GM11168 (cell line): ENCODE results near the gene IL36A.

Experiments used
- in situ Hi-C: fragments of 300-500 bp; cut with MboI; formaldehyde crosslinking; loops from one replicate; pipeline ENCODE4 v1.12.0; 2022; ENCODE audit warnings: low sequenced_read_pairs; ENCODE audit not compliant: unreplicated experiment

IL36A gene, protein sequence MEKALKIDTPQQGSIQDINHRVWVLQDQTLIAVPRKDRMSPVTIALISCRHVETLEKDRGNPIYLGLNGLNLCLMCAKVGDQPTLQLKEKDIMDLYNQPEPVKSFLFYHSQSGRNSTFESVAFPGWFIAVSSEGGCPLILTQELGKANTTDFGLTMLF

DNA sequence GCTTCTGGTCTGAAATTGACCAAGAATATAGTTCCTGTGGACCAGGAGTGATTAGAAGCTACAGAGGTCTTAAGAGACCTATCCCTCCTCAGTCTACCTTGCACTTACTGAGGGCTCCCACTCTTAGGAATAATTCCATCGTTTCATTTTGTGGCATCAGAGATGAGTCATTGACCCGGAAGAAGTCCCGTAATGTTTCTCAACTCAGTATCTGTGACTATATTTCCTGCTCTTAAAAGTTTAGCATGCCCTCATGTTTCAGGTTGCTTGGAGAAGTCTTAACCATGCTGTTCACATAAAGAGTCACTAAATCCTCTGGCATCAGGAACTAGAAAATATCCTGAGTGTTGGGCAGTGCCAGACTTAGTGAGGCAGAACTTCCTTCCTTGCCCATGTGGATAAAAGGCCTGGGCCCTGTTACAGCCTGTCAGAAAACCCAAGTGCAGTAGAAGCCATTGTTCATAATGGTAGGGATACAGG, at the start of gene IL36A:
IL36A (plus strand) TSS at position 430 of the 480 bp plus-strand sequence. CDS start 413 bp downstream, outside the sequence.
- in situ Hi-C loops, result no loop called here

DNA sequence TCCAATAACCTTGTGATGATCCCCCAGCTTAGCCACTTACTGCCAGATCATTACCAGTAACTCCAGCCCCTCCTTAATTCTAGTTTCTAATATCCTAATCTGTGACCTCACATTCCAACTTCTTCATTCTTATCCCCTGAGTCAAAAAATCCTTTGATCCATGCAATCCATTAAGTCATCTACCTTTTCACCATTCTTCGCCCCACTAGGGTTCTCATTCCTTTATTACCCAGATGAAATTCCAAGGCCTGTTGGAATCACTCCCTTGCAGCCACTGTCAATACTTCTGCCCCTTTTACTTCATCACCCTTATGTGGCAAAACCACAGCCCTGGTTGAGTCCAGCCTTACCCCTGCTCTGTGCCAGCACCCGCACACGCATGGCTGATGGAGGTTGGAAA, 47.7 kb upstream of the IL36A start:
- in situ Hi-C loops, result loop anchor here (10.0 kb wide), 1 partner anchor 353 kb away; no protein-coding TSS in a partner anchor

DNA sequence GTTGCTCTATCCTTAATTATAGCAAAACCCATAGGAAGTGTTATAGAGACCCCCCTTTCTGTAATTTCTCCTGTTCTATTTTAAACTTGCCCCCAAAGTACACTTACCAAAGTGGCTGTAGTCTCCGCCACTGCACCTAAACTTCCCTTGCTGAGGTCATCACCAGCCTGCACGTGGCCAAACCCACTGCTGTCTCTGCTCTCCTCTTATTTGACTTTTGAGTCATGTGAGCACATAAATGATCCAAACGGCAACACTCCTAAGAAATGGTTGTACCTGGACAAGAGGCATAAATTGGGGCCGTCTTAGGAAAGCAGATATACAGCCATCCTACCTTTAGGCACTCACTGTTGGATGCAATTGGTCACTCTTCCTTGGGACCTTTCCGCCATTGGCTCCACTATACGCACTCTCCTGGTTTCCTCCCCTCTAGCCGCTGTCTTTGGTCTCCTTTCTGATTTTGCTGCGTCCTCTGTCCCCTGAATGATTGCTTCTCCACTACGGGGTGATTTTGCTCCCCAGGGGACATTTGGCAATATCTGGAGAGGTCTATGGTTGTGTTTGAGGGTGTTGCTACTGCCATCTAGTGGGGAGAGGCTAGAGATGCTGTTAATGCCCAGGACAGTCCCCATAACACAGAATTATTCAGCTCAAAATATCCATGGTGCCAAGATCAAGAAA, 46.7 kb upstream of the IL36A start:
- in situ Hi-C loops, result loop anchor here (10.0 kb wide), 1 partner anchor 354 kb away; no protein-coding TSS in a partner anchor

DNA sequence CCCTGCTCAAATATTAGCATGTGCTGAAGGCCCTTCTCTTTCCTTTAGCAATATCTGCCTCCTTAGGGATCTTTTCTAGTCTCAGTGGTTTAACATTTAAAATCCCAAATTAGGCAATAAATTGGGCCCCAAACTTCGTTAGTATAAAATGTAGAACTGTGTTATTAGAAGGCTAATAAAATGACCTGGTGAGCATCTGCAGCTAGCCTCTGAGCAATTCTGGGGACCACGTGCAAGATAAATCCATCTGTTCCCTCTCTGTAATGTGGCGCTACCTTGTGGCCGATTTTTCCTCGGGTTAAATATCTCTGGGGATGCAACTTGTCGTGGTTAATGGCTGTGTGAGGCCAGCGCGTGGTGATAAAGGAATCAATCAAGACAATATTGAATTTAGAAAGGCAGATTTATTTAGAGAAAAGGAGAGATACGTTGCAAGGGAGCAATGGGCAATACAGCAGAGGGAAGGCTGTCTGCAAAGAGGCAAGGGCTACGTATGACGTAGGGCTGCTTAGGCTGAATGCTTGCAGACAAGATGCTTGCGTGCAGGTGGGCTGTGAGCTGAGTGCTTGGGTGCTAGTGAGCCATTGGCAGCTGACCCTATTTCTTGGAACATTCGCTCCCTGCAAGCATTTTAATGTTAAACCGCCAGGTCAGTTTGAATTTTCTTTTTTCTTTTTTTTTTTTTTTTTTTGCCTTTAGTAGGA, 46.0 kb upstream of the IL36A start:
- in situ Hi-C loops, result loop anchor here (10.0 kb wide), 1 partner anchor 354 kb away; no protein-coding TSS in a partner anchor

DNA sequence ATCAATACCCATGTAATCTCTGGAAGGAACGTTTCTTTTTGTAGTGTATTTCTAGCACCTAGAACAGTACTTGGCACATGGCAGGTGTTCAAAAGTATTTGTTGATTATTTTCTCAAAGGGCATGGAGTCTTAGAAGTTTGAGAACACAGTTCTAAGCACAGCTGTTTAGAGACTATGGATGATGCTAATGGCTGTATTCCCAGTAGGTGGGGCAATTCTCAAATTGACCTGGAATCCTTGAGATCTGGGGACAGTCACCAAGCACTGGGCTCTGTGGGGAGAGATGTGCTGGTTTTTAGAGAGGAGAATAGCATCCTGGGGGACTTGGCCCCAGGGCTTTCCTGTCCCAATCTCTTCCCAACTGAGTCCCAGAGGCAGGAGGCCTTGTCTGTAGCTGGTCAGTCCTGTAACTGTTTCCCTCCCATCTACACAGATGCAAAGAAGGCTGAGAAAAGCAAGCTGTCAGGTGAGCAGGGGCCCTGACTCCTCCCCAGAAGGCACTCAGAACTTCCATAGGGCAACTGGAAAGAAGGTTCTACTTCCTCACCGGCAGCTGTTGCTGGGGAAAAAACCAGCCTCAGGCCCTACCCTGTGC, 44.9 kb upstream of the IL36A start:
- in situ Hi-C loops, result no loop called here

DNA sequence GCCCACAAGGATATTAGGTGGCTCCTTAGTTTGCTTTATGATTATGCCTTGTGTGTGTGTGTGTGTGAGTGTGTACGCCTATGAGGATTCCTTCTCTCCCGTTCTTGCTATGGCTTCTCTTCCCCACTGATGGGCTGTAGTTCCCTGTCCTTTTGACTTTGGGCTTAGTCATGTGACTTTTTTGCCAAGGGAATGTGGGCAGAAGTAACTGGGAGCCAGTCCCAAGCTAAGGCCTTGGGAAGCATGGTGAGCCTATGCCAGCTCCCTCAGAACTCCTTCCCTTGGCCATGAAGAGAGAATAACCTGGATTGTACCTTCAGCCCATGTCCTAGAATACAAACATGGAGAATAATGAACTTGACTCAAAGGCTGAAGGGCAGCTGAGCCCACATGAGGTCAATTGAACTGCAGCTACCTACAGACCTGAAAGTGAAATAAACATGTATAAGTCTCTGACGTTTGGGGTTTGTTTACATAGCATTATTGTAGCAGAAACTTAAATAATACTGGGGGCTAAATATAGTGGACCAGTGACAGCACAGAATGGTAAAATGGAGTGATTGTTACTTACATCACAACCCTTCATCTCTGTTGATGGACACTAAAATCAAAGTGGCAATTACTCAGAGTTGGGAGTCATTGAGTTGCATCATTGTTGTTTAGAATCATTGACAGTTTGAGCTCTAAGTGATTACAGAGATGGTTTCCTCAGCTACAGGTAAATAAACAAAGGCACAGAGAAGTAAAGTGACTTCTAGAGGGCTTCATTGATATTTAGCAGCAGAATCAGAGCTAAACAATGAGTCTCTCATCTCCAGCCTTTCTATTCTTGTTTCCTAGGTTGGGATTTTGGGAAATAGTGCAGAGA, 42.7 kb upstream of the IL36A start:
- in situ Hi-C loops, result no loop called here

DNA sequence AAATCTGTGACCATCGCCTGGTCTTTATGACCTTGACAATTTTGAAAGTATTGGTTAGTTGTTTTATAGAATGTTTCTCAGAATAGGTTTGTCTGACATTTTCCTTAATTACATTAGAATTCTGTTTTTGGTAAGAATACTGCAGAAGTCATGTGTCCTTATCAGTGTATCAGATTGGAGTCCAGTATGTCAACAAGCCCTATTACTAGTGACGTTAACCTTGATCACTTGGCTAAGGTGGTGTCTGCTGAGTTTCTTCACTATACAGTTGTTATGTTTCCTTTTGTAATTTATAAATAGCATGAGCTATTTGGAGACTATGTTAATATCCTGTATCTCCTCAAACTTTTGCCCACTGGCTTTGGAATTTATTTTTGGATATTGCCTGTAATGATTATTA, 38.2 kb upstream of the IL36A start:
- in situ Hi-C loops, result no loop called here

DNA sequence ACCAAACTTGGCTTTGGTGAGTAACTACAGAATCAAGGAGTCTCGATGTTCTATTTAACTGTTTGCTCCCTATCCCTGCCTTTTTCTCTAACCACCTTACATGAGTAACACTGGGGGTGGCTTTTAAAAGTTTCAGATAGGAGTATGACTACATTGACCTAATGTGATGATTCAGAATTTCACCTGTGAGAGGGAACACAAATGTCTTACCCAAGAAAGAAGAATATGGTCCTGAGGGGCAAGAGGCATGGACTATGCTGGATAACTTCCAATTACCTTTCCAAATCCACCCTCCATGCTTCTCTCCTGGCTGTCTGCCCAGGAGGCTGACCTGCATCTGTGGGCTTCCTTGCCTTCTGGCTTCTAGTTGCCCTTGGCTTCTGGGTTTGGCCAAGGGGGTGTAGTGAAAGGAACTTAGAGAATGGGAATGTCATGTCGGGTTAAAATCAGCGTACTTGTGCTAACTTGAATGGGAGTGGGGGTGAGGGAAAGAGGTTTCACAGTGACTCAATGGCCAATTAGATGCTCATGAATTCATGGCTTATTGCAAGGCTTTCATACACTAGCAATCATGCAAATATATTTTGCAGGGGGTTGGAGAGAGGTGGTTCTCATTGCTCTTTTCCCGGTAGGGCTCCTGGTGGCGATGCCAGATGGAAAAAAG, 32.7 kb upstream of the IL36A start:
- in situ Hi-C loops, result no loop called here

DNA sequence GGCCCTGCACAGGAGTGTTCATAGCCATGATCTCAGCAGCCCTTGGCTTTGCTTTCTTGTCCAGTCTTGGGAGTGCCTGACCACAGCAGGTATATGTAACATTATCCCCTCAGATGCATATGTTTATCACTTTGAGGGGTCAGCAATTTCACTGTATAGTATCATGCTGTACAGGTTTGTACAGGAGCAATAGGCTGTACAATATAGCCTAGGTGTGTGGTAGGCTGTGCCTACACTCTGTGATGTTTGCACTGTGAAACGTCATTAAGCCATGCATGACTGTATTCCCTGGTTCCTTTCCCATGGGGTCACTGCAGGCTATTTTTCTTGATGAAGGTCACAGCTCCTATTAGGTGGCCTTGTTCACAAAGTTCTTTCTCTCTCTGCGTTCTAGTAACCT, 32.1 kb upstream of the IL36A start:
- in situ Hi-C loops, result no loop called here

DNA sequence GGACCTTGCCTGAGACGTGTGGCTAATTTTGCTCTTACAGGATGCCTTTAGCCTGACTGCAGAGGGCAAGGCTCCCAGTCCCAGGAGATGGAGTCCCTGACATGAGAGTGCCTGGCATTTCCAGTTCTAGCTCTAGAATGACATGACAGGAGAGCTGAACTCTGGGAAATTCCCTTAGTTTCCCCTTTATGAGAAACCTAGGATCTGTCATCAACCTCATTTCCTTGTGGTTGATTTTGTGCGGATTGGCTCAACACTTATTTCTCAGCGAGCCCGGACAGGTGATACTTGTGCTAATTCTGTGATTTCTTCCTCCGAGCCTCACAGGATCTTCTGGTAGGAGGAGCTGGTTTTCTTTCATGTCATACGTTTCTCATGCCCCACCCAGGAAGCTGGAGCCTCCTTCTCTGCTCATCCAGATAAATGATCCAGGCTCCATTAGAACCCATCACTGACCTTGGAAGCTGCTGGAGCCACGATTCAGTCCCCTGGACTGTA, 27.7 kb upstream of the IL36A start, which contains the start of gene IL36G:
IL36G (plus strand) TSS at position 448 of the 498 bp plus-strand sequence. CDS start 633 bp downstream, outside the sequence.
- in situ Hi-C loops, result no loop called here

DNA sequence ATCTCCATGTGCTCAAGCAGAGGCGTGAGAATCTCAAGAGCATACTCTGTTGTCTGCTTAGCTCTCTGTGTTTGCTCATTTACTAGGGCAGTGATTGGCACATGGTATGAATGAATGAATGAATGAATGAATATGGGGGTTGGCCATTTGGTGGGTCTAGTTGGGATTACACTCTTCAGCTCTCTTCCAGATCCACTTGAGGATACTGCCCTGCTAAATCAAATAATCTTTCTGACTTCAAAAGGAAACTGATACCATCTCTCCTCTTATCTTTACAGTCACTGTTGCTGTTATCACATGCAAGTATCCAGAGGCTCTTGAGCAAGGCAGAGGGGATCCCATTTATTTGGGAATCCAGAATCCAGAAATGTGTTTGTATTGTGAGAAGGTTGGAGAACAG, 25.5 kb upstream of the IL36A start:
- in situ Hi-C loops, result no loop called here

DNA sequence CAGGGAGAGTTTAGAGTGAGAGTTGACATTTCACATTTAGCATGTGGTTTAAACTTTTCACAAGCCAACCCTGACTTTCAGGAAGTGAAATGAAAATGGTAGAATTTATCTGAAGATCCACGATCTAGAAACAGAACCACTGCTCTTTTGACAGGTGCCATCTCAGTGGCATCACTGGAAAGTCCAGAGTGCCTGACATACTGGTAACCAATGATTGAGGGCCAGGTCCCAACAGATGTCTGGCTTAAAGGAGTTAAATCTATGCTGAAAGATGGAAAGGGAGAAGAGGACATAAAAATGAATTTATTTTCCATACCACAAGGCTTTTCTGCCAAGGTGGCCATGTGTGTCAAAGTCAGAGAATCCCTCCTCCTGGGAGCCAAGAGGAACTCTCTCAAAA, 24.7 kb upstream of the IL36A start:
- in situ Hi-C loops, result no loop called here

DNA sequence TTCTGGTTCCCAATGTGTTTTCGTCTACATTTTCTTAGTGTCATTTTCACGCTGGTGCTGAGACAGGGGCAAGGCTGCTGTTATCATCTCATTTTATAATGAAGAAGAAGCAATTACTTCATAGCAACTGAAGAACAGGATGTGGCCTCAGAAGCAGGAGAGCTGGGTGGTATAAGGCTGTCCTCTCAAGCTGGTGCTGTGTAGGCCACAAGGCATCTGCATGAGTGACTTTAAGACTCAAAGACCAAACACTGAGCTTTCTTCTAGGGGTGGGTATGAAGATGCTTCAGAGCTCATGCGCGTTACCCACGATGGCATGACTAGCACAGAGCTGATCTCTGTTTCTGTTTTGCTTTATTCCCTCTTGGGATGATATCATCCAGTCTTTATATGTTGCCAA, 20.2 kb upstream of the IL36A start:
- in situ Hi-C loops, result no loop called here

DNA sequence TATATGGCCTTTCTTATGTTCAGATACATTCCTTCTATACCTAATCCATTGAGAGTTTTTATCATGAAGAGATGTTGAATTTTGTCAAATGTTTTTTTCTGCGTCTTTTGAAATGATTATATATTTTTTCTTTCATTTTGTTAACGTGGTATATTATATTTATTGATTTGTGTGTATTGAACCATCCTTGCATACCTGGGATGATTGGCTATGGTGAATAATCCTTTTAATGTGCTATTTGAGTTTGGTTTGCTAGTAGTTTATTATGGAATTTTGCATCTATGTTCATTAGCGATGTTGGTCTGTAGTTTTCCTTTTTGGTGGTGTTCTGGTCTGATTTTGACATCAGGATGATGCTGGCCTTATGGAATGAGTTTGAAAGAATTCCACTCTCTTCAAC, 15.6 kb upstream of the IL36A start:
- in situ Hi-C loops, result no loop called here

DNA sequence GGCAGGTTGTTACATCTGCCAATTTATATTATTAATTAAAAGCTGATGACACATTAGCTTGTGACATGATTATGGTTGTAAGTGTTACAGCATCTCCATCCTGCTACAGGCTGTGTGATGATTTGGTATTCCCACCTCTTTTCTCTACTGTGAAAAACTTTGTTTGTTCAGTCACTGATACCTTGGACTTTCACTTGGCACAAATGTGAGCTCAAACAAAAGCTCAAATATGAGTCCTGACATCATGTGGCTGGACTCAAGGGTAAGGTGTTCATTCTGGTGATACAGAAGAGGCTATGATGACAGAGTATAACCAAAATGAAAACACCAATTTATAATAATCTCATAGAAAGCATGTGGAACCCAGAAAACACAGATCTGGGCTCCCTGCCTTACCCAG, 11.4 kb upstream of the IL36A start:
- in situ Hi-C loops, result no loop called here

DNA sequence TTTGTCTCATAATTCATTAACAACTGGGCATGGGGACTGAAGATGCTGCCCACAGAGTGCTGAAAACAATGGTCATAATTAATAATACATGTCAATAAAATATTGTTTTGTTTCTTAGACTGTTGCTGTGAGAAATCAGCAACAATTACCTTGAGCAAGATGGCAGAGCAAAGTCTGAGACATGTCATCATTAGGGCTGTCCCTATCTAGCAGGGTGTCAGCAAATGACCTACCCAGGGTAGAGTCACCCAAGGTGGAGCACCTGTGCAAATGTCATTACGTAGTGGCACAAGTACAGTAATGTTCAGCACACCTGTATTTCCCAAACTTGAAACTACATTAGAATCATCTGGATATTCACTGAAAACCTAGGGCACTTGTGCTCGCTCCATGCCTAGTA, 10.6 kb upstream of the IL36A start:
- in situ Hi-C loops, result no loop called here

DNA sequence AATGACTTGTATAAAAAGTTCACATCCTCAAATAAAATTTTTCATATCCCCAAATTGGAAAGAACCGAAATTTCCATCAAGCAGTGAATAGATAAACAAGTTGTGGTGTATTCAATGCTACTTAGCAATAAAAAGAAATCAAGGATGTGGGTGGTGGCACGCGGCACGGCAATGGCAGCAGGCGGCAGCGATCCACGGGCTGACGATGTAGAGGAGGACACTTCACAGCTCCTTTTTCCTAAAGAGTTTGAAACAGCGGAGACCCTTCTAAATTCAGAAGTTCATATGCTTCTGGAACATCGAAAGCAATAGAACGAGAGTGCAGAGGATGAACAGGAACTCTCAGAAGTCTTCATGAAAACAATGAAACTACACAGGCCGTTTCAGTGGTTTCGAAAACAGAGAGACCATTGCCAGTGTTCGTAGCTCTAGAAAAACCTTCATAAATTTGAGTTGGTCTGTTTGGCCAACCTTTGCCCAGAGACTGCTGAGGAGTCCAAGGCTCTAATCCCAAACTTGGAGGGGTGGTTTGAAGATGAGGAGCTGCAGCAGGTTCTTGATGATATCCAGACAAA, 9.8 kb upstream of the IL36A start:
- in situ Hi-C loops, result no loop called here

DNA sequence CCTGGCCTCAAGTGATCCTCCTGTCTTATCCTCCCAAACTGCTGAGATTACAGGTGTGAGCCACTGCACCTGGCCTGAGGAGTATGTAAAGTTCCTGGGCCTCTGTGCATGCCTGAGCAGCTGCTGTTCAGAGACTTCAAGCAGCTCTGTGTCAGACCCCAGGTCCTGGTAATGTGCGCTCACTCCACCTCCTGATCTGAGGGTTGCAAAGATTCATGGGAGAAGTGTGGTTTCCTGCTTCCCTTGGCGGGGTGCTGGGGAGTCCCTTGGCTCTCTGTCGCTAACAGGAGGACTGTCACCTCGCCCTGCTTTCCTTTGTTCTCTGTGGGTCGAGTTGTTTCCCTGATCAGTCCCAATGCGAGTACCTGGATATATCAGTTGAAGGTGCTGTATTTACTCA, 8.6 kb upstream of the IL36A start:
- in situ Hi-C loops, result no loop called here

DNA sequence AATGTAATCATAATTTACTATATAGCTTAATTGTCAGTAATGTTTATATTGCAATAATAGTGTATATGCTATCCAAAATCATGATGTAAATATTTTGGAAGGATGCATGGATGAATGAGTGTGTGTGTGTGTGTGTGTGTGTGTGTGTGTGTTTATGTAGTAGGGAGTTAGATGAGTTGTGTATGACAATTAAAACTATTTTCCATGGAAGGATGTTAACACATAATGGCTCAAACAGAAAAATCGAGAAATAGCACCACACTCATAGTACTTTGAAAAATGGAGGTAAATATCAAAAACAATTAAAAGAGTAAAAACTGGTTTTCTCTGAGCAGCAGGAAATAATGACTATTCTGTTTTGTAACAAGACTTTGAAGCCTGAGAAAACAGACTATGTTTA, 8.1 kb upstream of the IL36A start:
- in situ Hi-C loops, result no loop called here
